PC-3 (cell line): ENCODE measurements around the gene COL4A1. TPM values are rescaled to one million over a fixed set of nuclear protein-coding genes. Genes with fewer than 3 reads are reported as not detected.

Source experiments
- ATAC-seq: fragments of 200-7000 bp; cut with Tn5 transposase; 2 replicates; pipeline ENCODE4 v1.9.1; 2020; ENCODE audit warnings: mild to moderate bottlenecking, moderate library complexity
- BruUV-seq: library from RNA; stranded (reverse); fragments of 400-500 nt; replicated peaks from 2 replicates; lab custom pipeline; 2021; lab: Mats Ljungman, UMichigan
- CTCF ChIA-PET: fragments of 300-600 bp; sonication (Branson Sonifier 250); formaldehyde crosslinking; loops from one replicate; lab custom pipeline; 2022; ENCODE audit warnings: antibody characterized with exemption; lab: Charles Lee
- POLR2A ChIA-PET: fragments of 300-600 bp; sonication (Branson Sonifier 250); formaldehyde crosslinking; loops from one replicate; lab custom pipeline; 2022; ENCODE audit warnings: antibody characterized with exemption; ENCODE audit not compliant: unreplicated experiment; lab: Charles Lee
- DNase-seq: peaks from one replicate; pipeline ENCODE4 v3.0.0-alpha.2; 2015
- H2AFZ ChIP-seq: fragments of 300-600 bp; sonication (generic); 2 replicates; pipeline ENCODE4 v1.6.0; 2016; ENCODE audit warnings: antibody characterized with exemption, low read length
- H3F3A ChIP-seq: fragments of 300-600 bp; sonication (generic); one replicate; pipeline ENCODE4 v1.6.0; 2017; ENCODE audit warnings: antibody characterized with exemption, low read length, control low read depth, mild to moderate bottlenecking; ENCODE audit not compliant: unreplicated experiment
- H3K27ac ChIP-seq: fragments of 300-600 bp; sonication (generic); 2 replicates; pipeline ENCODE4 v1.5.1; 2016; ENCODE audit warnings: mild to moderate bottlenecking, low read length
- H3K27me3 ChIP-seq: fragments of 300-600 bp; sonication (generic); 2 replicates; pipeline ENCODE4 v1.6.1; 2016; ENCODE audit warnings: low read length, mixed read lengths
- H3K36me3 ChIP-seq: fragments of 300-600 bp; sonication (generic); 2 replicates; pipeline ENCODE4 v1.6.1; 2016; ENCODE audit warnings: low read depth, mixed run types, low read length, mixed read lengths
- H3K4me1 ChIP-seq: fragments of 300-600 bp; sonication (generic); 2 replicates; pipeline ENCODE4 v1.5.1; 2016; ENCODE audit warnings: low read length; ENCODE audit not compliant: insufficient read depth
- H3K4me2 ChIP-seq: fragments of 300-600 bp; sonication (generic); 2 replicates; pipeline ENCODE4 v1.6.0; 2016; ENCODE audit warnings: low read length
- H3K4me3 ChIP-seq: fragments of 300-600 bp; sonication (generic); 2 replicates; pipeline ENCODE4 v1.5.1; 2016; ENCODE audit warnings: mild to moderate bottlenecking, low read length, mixed read lengths
- H3K79me2 ChIP-seq: fragments of 300-600 bp; sonication (generic); 2 replicates; pipeline ENCODE4 v1.6.1; 2017; ENCODE audit warnings: low read length, mixed read lengths
- H3K9ac ChIP-seq: fragments of 300-600 bp; sonication (generic); 2 replicates; pipeline ENCODE4 v1.6.0; 2016; ENCODE audit warnings: mild to moderate bottlenecking, low read length
- H3K9me2 ChIP-seq: fragments of 300-600 bp; sonication (generic); replicated peaks from 2 replicates; pipeline ENCODE4 v1.6.1; 2016; ENCODE audit warnings: mixed run types, low read length, mixed read lengths
- H3K9me3 ChIP-seq: fragments of 300-600 bp; sonication (generic); 2 replicates; pipeline ENCODE4 v1.6.1; 2016; ENCODE audit warnings: low read length, mixed read lengths
- H4K20me1 ChIP-seq: fragments of 300-600 bp; sonication (generic); 2 replicates; pipeline ENCODE4 v1.6.1; 2016; ENCODE audit warnings: low read length, mixed read lengths
- EZH2 ChIP-seq: fragments of 300-600 bp; sonication (generic); IDR thresholded peaks from one replicate; pipeline ENCODE4 v1.6.1; 2017; ENCODE audit warnings: antibody characterized with exemption, mild to moderate bottlenecking, low read length; ENCODE audit not compliant: unreplicated experiment
- EZH2phosphoT487 ChIP-seq: fragments of 300-600 bp; sonication (generic); IDR thresholded peaks from 2 replicates; pipeline ENCODE4 v1.6.1; 2018; ENCODE audit warnings: mild to moderate bottlenecking, antibody characterized with exemption, low read length, borderline replicate concordance
- intact Hi-C: fragments of 100-400 bp; cut with micrococcal nuclease; formaldehyde crosslinking; loops from 2 replicates; pipeline ENCODE4 v1.9.0; 2023
- total RNA-seq: library from RNA; depleted of rRNA; stranded (reverse); fragments of >200 nt; gene quantifications from 2 replicates; pipeline ENCODE4 v1.2.3, GENCODE V29; 2014
- TF ChIP-seq, protein P1 (sequence below): fragments of 300-600 bp; sonication (generic); conservative IDR thresholded peaks from 2 replicates; pipeline ENCODE4 v1.5.1; 2017; ENCODE audit warnings: antibody characterized with exemption, low read depth, mild to moderate bottlenecking, low read length

COL4A1 gene
- total RNA-seq, 1 experiment from 2014 or later = 48.7 TPM

- Histone ChIP-seq H4K20me1 (peaks cover 4% of the 10 kb centered on the region; the same call in 1 of the 2 replicates), H3K36me3 (no peaks in the 10 kb centered on the region), H3K4me2 (no peak overlapping the region), H3K9me3 (no peaks in the 10 kb centered on the region), H3K4me1 (peaks cover 12% of the 10 kb centered on the region), H3K79me2 (no peaks in the 10 kb centered on the region), H2AFZ (no peak overlapping the region), H3K27me3 (no peaks in the 10 kb centered on the region), H3K9me2 (no peaks in the 10 kb centered on the region), H3K27ac (peak overlapping the region; percentile 67), H3F3A (no peaks in the 10 kb centered on the region), H3K4me3 (no peak overlapping the region), H3K9ac (no peak overlapping the region; the same call in 1 of the 2 replicates)
- intact Hi-C loops = no loop called here
- no TSS peak for BruUV-seq
- CTCF ChIA-PET = no interaction called here
- DNase-seq = peak; percentile 79
- ATAC-seq = peak; percentile 68
- POLR2A ChIA-PET = interaction anchor here (0.6 kb wide), 1 partner anchor 550 kb away, joined by 3 read pairs; no protein-coding TSS in a partner anchor
- TF ChIP-seq EZH2phosphoT487 (no peak), EZH2 (no peak)
- TF ChIP-seq, protein P1, sequence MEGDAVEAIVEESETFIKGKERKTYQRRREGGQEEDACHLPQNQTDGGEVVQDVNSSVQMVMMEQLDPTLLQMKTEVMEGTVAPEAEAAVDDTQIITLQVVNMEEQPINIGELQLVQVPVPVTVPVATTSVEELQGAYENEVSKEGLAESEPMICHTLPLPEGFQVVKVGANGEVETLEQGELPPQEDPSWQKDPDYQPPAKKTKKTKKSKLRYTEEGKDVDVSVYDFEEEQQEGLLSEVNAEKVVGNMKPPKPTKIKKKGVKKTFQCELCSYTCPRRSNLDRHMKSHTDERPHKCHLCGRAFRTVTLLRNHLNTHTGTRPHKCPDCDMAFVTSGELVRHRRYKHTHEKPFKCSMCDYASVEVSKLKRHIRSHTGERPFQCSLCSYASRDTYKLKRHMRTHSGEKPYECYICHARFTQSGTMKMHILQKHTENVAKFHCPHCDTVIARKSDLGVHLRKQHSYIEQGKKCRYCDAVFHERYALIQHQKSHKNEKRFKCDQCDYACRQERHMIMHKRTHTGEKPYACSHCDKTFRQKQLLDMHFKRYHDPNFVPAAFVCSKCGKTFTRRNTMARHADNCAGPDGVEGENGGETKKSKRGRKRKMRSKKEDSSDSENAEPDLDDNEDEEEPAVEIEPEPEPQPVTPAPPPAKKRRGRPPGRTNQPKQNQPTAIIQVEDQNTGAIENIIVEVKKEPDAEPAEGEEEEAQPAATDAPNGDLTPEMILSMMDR = no peak
Observed at GRCh38 chr13:110187641-110188161, 119.3 kb downstream of the COL4A1 start.

- no peaks in the 10 kb centered on the region for H3F3A ChIP-seq
- H3K9me3 ChIP-seq = no peaks in the 10 kb centered on the region
- H3K27me3 ChIP-seq = no peaks in the 10 kb centered on the region
- peaks cover 12% of the 10 kb centered on the region for H3K4me1 ChIP-seq
- no peak overlapping the region for H3K4me3 ChIP-seq
- ChIA-PET CTCF (no interaction called here), POLR2A (no interaction called here)
- H3K4me2 ChIP-seq = no peak overlapping the region
- DNase-seq = no peak
- no peaks in the 10 kb centered on the region for H3K36me3 ChIP-seq
- TF ChIP-seq, protein P1 = no peak
- TF ChIP-seq EZH2 = no peak
- no peak for TF ChIP-seq EZH2phosphoT487
- no peak for ATAC-seq
- intact Hi-C loops = no loop called here
- H4K20me1 ChIP-seq = peaks cover 4% of the 10 kb centered on the region; the same call in 1 of the 2 replicates
- BruUV-seq = no TSS peak
- no peak overlapping the region for H3K9ac ChIP-seq
- H2AFZ ChIP-seq = no peak overlapping the region
- H3K27ac ChIP-seq = no peak overlapping the region
- H3K79me2 ChIP-seq = no peaks in the 10 kb centered on the region
- no peaks in the 10 kb centered on the region for H3K9me2 ChIP-seq
Observed at GRCh38 chr13:110186231-110186855, 120.6 kb downstream of the COL4A1 start.

DNA sequence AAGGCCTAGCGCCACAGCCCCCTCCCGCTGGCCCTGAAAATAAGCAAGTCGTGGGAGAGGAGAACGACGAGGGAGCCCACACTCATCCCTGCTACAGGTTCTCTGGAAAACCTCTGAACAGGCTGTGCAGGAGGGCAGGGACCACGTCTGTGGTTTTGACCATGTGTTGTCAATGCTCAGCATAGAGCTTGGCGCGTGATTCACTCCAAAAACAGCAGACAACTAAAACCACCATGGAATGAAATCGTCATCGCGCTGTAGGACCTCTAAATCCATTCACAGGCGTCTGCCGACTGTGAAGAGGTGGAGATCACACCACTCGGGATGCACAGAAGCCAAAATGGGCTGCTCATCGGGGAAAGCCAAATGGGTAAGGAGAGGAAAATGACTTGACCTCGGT lies 121.3 kb downstream of the COL4A1 start:
- TF ChIP-seq EZH2phosphoT487 (no peak), EZH2 (no peak)
- TF ChIP-seq, protein P1 = no peak
- Histone ChIP-seq H3K79me2 (no peaks in the 10 kb centered on the region), H3K4me2 (no peak overlapping the region), H4K20me1 (peaks cover 4% of the 10 kb centered on the region; the same call in 1 of the 2 replicates), H3K4me1 (peaks cover 12% of the 10 kb centered on the region), H3K9me2 (no peaks in the 10 kb centered on the region), H3K9ac (no peak overlapping the region), H3F3A (no peaks in the 10 kb centered on the region), H3K36me3 (no peaks in the 10 kb centered on the region), H3K27me3 (no peaks in the 10 kb centered on the region), H3K4me3 (no peak overlapping the region), H3K9me3 (no peaks in the 10 kb centered on the region), H2AFZ (no peak overlapping the region), H3K27ac (no peak overlapping the region)
- intact Hi-C loops = no loop called here
- DNase-seq = no peak
- ATAC-seq = no peak
- CTCF ChIA-PET = no interaction called here
- no TSS peak for BruUV-seq
- POLR2A ChIA-PET = no interaction called here
